ENCODE data around the gene INSC.
"Not testable (repeated sequence)": the region's sequence is repeated elsewhere in the genome, so short reads cannot be mapped to it uniquely, and the experiment has no call there.

The INSC gene

DNA sequence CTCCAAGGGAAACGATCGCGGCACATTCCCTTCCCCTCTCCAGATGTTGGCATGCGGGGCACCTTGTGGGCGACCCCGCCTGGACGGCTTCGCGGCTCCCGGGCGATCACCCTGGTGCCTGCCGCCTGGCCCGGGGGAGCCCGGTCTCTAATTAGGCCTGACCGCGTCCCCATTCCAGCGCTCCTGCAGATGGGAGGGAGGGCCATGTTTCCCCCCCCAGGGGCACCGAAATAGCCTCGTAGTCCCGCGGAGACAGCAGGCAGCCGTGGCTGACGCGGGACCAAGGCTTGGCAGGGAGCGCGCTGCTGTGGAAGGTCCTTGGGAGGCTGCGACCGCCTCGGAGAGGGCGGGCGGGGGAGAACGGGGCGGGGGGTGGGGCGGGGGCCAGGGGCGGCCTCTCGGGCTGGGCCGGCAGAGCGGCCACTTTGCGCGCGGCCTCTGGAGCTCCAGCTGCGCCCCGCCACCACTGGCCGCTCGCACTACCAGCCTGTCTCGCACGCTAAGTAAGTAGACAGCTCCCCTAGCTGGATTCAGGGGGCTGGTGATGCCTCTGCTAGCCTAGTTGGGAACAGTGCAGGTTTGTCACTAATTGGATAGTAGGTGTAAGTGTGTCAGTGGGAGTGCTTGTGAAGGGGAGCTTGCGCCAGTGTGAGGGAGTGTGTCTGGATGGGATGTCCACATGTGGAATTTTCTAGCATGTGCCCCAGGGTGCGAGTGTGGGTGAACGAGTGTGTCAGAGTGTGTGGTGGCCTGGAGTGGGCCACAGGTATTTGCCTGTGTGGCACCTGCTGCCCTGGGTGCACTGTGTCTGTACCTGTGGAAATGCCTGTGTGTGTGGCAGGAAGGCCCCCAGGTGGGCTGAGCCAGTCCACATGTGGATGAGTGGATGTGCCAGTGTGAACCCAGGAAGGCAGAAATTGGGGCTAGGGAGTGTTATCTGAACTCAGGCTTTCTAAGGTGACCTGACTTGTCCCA lies at the start of gene INSC:
TSS of gene INSC (plus strand) at position 423 of the 975 bp plus-strand sequence. CDS start 34,252 bp downstream, outside the sequence.
- no peak for DNase-seq (ENCODE audit: low spot score)

- DNase-seq (ENCODE audit: low spot score) = not testable (repeated sequence)
Measured at GRCh38 chr11:15069751-15070150, 45.0 kb upstream of the INSC start.

GRCh38 chr11:15071556-15072255 lies 43.0 kb upstream of the INSC start:
- DNase-seq (ENCODE audit: low spot score) = no peak

DNA sequence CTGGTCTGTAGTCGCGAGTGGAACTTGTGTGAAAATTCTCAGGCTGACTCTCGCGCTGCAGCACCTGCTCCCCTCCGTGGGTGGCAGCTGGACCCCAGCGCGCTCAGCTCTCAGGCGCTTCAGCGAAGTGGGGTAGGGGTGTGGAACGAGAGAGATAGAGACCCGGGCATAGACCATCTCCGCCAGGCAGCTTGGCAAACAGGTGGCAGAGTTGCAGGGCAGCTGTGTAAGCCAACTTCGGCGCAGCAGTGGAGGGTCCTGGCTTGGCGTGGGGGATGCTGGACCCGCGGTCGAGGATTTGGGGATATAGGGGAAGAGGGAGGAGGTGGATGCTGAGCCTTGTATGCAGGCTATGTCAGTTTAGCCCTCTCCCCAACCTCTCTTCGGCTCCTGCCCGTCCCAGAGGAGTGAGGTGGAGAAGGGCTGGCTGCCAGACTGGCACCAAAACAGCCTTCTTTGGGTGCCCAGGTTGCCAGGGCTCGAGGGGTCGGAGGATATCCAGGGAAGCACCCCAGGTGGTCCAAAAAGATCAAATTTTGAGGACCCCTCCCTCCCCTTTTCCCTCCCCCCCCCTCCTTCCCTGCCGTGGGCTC lies 42.1 kb upstream of the INSC start:
- no peak for DNase-seq (ENCODE audit: low spot score)

GRCh38 chr11:15073361-15074205 lies 41.1 kb upstream of the INSC start, which contains the start of gene CALCB:
Gene CALCB, plus strand, starts transcription at chr11:15073593. Its CDS starts 1,126 bp downstream, at chr11:15074719.
- DNase-seq (ENCODE audit: low spot score) = no peak

DNA sequence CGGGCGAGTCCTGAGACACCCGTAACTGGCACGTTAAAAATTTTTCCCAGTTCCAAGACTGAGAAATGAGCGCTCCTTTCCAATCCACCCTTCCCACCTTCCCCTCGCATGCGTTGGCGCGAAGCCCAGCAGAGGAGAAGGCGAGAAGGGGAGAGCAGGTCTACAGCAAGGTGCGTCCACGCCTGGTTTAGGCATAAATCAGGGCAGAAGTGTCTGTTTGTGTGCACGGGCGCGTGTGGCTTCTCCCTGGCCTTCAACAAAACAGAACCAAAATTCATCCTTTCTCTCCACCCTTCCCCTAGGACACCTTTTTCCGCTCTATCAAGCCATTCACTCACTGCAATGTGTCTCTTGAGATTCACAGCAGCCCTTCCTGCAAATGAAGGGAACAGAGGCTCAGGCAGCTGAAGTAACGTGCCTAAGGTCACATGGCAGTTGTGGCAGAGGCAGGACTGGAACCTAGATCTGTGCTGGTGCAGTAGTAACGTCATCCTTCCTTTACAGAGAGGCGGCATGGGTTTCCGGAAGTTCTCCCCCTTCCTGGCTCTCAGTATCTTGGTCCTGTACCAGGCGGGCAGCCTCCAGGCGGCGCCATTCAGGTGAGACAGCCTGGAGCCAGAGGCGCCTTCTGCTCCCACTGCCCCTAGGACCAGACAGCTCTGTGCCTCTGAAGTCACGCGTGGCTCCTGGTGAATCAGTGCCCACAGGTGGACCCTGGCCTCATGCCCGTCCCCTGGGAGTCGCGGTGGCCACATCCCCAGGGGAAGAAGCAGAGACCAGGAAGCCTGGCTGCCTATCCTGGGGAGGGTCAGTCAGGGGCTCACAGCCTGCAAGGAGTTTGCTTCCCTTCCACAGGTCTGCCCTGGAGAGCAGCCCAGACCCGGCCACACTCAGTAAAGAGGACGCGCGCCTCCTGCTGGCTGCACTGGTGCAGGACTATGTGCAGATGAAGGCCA lies 40.2 kb upstream of the INSC start:
- peak; percentile 81 for DNase-seq (ENCODE audit: low spot score)

GRCh38 chr11:15075162-15075526 lies 39.6 kb upstream of the INSC start:
- DNase-seq (ENCODE audit: low spot score) = no peak

GRCh38 chr11:15091175-15091574 lies 23.5 kb upstream of the INSC start:
- DNase-seq (ENCODE audit: low spot score) = no peak

DNA sequence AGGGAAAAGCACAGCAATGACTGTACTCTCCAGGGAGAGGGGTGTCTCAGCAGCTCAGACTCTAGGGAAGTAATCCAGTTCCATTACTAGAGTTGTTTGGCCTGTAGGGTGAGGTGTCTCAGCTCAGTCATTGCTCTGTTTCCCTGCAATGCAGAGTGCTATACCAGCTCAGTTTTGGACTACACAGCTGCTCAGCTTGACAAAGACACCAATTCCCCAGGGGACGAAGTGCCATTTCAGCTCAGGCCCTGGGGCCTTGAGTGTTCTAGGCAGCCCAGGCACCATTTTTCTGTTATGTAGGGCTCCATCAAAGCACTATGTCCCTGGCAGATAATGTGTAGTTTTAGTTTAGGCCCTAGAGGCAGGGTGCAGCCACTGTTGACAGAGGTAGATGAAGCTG lies 23.1 kb upstream of the INSC start:
- DNase-seq (ENCODE audit: low spot score) = peak; percentile 28

- DNase-seq (ENCODE audit: low spot score) = peak; percentile 15
Measured at GRCh38 chr11:15093432-15093831, 21.3 kb upstream of the INSC start.

- DNase-seq (ENCODE audit: low spot score) = no peak
Measured at GRCh38 chr11:15095736-15096228, 18.9 kb upstream of the INSC start.

DNA sequence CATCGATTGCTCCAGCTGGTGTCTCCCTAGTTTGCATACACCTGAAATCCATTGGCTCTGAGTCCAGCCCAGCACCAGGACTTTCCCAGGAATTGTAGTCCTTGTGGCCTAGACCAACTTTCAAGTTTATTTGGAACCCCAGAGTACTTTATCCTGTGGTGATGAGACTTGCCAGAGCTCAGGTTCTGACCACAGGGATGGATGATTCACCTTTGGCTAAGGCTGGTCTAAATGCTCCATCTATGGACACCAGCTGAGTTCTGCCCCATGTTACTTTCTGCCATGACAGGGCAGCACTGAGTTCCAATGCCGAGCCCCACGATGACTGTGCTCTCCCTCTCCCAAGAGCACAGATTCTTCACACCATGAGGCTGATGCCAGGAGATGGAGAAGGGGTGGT lies 17.3 kb upstream of the INSC start:
- no peak for DNase-seq (ENCODE audit: low spot score)

GRCh38 chr11:15099267-15099666 lies 15.5 kb upstream of the INSC start:
- DNase-seq (ENCODE audit: low spot score) = no peak

DNA sequence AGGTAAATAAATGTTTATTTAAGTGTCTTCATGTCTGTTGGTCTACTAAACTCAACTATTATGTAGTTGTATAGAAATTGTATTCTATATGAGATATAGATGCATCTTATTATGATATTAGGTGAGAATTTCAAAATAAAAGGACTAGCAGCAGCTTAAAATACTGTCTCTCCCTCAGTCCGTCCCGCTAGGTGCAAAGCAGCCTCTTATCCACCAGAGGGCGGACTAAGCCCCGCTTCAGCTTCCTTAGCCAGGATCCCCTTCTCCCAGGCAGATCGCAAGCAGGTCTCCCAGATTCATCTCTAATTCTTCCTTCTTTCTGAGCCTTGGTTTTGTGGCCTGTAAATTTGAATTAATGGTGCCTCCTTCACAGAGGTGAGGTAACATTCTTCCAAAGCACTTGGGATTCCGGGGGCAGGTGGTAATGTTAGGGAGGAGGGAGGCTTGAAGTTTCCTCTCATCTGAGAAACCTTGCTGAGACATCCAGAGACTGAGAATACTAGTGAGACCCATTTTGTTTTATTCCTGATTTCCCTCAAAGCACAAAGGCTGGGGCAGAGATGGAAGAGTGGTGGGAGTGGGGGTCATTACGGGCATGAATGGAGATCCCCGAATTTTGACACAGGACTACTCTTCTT lies 13.5 kb upstream of the INSC start:
- DNase-seq (ENCODE audit: low spot score) = peak; percentile 69

DNA sequence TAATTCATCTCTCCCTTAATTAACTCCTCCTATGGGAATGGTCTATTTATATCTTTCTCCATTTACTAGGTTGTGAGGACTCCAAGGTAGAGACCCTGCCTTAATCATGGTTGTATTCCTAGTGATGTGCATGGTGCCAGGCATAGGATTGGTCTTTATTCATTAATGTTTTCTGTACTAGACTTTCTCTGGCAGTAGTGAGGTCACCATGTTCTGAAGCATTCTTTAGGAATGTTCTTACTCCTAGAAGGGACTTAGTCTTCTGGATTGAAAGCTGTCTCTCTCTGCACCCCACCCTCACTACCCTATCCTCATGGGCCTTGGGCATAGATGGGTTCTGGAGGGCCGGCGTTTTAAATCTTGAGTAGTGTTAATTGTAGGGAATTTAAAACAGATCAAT lies 10.6 kb upstream of the INSC start:
- no peak for DNase-seq (ENCODE audit: low spot score)

- DNase-seq (ENCODE audit: low spot score) = no peak
Measured at GRCh38 chr11:15106201-15106965, 8.3 kb upstream of the INSC start.

GRCh38 chr11:15107730-15108515 lies 6.8 kb upstream of the INSC start:
- DNase-seq (ENCODE audit: low spot score) = peak; percentile 32

DNA sequence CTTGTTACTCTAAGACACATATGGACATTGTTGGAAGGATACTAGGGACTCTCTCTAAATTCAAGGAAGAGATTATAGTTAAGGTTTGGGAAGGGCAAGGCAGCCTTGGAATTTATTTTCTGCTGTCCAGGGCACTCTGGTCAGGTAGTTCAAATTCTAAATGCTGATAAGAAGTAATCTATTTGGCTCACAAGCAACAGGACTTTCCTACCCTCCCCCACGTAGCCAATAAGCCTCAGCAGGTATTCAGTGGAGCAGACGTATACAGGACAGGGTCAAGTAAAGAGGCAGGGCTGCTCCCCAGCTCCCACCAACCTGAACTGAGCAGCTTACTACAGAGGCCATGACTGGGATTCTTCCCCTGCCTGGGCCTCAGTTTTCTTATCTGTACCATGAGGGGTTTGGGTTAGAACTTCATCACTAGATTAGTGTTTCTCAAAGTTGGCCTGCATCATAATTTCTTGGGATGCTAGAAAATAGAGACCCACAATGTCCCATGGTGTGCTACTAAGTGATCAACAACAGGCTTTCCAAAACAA lies 6.1 kb upstream of the INSC start:
- DNase-seq (ENCODE audit: low spot score) = no peak
